GM06990 (cell line): ENCODE results near the gene GIT1.

Experiments used
- DNase-seq: peaks from one replicate; pipeline ENCODE4 v3.0.0-alpha.2; 2011; ENCODE audit not compliant: insufficient read length; ENCODE audit errors: extremely low read depth
- H3K27me3 ChIP-seq: replicated peaks from 2 replicates; pipeline ENCODE4 v1.6.0; 2011; ENCODE audit warnings: low read length; ENCODE audit not compliant: control insufficient read depth, insufficient read depth
- H3K36me3 ChIP-seq: 2 replicates; pipeline ENCODE4 v1.5.1; 2011; ENCODE audit warnings: low read length; ENCODE audit not compliant: control insufficient read depth, insufficient read depth
- H3K4me3 ChIP-seq: replicated peaks from 2 replicates; pipeline ENCODE4 v1.5.1; 2011; ENCODE audit warnings: low read depth, mild to moderate bottlenecking, control low read depth, low read length
- TF ChIP-seq, protein P1 (sequence below): IDR thresholded peaks from 2 replicates; pipeline ENCODE4 v1.5.1; 2011; ENCODE audit warnings: low read length, control low read depth, mild to moderate bottlenecking, inconsistent platforms; ENCODE audit not compliant: insufficient read depth, poor library complexity, severe bottlenecking

Gene GIT1

DNA sequence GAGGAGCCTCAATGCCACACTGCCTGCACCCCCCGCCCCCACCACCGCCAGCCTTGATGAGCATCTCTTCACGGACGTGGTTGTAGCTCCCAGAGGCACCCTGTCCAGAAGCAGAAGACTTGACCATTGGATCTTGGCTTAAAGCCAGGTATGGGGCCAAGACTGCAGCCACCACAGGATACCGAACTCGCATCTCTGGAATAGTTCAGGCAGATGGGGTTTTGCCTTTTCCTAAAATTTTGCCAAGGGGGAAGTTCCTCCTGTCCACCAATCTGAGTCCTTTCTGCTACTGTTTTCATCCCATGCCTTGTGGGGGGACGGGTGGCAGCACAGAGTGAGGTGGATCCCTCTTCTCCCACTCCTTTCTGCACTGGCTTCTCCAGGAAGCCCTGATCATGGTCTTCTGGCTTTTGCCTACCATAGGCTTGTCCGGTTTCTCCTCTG, 32.3 kb upstream of the GIT1 start:
- TF ChIP-seq, protein P1, sequence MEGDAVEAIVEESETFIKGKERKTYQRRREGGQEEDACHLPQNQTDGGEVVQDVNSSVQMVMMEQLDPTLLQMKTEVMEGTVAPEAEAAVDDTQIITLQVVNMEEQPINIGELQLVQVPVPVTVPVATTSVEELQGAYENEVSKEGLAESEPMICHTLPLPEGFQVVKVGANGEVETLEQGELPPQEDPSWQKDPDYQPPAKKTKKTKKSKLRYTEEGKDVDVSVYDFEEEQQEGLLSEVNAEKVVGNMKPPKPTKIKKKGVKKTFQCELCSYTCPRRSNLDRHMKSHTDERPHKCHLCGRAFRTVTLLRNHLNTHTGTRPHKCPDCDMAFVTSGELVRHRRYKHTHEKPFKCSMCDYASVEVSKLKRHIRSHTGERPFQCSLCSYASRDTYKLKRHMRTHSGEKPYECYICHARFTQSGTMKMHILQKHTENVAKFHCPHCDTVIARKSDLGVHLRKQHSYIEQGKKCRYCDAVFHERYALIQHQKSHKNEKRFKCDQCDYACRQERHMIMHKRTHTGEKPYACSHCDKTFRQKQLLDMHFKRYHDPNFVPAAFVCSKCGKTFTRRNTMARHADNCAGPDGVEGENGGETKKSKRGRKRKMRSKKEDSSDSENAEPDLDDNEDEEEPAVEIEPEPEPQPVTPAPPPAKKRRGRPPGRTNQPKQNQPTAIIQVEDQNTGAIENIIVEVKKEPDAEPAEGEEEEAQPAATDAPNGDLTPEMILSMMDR: no peak
- H3K4me3 ChIP-seq: no peak overlapping the region
- H3K36me3 ChIP-seq: no peaks in the 10 kb centered on the region
- DNase-seq: no peak
- H3K27me3 ChIP-seq: no peaks in the 10 kb centered on the region

DNA sequence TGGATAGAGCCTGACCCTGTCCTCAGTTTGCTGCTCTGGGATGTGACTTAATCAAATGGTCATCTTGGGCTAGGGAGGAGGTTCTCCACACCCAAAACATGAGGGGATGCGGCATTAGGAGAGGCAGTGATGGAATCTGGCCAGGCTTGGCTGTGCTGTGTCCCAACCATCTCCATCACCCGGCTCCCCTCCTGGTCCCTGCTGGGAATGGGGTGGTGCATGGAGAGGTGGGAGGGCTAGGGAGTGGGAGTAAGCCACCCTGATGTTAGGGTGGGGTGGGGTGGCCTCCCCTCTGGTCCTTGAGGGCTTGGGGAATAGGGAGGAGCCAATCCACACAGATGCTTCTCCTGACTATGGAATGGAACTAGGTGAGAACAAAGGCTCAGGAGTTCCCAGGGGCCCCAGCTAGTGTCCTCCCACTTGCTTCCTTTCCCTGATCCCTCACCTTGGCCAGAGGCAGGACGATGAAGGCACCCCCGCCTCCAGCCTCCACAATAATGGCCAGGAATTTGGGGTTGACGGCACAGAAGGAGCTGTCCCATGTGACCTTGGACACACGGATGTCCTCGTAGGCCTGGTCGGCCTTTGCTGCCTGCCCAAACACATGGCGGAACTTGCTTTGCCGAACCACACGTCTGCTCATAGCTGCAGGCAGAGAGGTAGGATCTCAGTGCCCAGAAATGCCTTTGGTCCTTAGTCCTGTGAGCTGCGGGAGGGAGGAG, 31.5 kb upstream of the GIT1 start:
- H3K4me3 ChIP-seq: no peak overlapping the region
- TF ChIP-seq, protein P1: no peak
- H3K36me3 ChIP-seq: no peaks in the 10 kb centered on the region
- DNase-seq: no peak
- H3K27me3 ChIP-seq: peaks cover 2% of the 10 kb centered on the region

DNA sequence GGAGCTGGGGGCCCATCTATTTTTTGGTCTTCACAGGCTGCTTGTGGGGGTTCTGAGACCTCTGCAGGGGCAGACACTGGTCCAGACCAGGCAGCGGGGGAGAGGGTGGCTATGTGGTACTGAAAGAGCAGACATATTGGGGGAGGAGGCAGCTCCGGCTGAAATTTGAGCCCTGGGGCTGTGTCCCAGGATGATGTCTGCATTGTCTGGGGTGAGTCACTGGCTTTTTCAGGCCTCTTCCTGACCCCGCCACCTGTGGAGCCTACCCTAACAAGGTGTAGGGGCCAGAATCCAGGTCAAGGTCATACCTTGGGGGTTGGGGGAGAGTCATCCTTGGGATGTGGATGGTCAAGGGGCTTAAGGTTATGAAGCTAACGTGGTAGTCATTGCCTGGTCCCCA, 30.8 kb upstream of the GIT1 start:
- no peak for DNase-seq
- H3K4me3 ChIP-seq: no peak overlapping the region
- H3K27me3 ChIP-seq: peaks cover 2% of the 10 kb centered on the region
- no peaks in the 10 kb centered on the region for H3K36me3 ChIP-seq
- TF ChIP-seq, protein P1: no peak

DNA sequence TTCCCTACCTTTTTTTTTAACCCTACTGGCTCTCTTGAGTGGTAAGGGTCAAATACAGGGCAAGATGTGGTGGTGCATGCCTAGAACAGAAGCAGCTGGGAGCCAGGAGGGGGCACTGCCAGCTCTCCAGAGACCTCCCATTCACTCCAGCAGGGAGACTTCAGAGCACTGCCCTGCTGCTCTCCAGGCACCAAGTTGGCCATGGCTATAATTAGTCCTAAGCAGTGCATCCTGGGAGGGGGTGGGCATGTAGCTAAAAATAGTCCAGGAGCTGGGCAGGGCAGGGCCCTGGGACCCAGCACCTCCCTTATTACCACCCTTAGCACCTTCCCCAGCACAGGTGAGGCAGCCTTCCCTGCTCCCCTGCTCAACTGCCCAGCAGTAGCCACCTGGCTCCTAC, 29.8 kb upstream of the GIT1 start:
- DNase-seq: no peak
- Histone ChIP-seq H3K27me3 (peaks cover 2% of the 10 kb centered on the region), H3K36me3 (no peaks in the 10 kb centered on the region), H3K4me3 (no peak overlapping the region)
- TF ChIP-seq, protein P1: peak; percentile 25

DNA sequence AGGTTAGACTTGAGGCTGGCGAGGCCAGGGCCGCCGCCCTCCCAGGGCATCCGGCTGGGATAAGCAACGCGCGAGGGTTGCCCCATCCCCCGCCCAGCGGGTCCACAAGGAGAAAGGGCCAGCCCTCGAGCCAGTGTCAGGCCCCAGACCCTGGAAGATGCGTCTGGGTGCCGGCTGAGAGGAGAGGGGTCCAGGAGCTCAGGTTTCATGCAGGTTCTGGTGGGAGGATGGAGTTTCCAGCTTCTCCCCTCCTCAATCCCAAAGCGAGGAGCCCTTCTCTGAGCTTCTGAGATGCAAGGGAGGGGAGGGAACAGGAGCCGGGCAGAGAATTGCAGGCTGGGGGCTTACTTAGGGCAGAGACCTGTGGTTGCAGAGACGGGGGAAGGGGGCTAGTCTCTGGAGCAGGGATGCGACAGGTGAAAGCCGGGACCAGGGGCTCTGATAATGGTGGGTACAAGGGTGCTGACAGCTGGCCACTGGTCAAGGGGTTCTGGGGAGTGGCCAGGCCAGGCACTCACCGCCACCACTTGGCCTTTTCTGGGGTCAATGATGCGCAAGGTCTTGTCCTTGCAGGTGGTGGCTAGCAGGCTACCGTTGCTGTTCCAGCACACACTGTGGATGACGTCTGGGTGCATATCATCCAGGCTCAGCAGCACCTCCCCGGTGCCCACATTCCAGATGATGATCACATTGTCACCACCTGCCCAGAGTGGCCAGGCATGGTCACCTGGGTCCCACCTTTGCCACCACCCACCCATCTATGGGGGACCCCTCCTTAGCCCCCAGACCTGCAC, 29.0 kb upstream of the GIT1 start:
- Histone ChIP-seq H3K27me3 (peaks cover 2% of the 10 kb centered on the region), H3K4me3 (no peak overlapping the region), H3K36me3 (no peaks in the 10 kb centered on the region)
- TF ChIP-seq, protein P1: no peak
- DNase-seq: no peak
